Glomerular endothelial cell (primary cell): ENCODE measurements around the gene OR52B2. TPM values are rescaled to one million over a fixed set of nuclear protein-coding genes. Genes with fewer than 3 reads are reported as not detected.

Experiments
- DNase-seq: peaks from one replicate; pipeline ENCODE4 v3.0.0-alpha.2; 2011; ENCODE audit warnings: low read depth, low spot score; ENCODE audit errors: extremely low read depth
- total RNA-seq: library from RNA; depleted of rRNA; stranded (reverse); fragments of >200 nt; gene quantifications from 2 replicates; pipeline ENCODE4 v1.2.3, GENCODE V29; 2015

Gene OR52B2
- total RNA-seq = not detected in 2 replicates

- no peak for DNase-seq
These were observed at the start of gene OR52B2 for GRCh38 chr11:6170226-6170625. Gene OR52B2 (minus strand): TSS chr11:6170326. CDS start chr11:6170326, 0 bp downstream.

GRCh38 chr11:6219359-6219758 is 49.2 kb upstream of the OR52B2 start:
- no peak for DNase-seq

DNA sequence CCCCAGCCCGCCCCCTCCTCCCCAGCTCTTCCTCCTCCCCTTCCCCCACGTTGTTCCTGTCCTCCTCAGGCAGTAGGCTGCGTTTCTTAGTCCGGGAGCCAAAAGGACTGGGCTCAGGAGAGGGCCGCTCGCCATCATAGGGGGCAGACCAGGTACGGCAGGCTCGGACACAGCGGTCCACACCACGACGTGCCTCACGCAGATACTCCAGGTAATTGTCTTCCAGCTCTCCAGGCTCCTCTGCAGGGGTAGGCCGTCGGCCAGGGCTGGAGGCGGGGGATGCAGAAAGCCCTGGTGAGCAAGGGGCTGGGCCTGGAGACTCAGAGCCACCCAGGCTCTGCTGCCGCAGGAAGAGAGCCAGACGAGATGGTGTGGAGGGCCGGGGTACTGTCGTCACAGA is 47.6 kb upstream of the OR52B2 start:
- no peak for DNase-seq

DNA sequence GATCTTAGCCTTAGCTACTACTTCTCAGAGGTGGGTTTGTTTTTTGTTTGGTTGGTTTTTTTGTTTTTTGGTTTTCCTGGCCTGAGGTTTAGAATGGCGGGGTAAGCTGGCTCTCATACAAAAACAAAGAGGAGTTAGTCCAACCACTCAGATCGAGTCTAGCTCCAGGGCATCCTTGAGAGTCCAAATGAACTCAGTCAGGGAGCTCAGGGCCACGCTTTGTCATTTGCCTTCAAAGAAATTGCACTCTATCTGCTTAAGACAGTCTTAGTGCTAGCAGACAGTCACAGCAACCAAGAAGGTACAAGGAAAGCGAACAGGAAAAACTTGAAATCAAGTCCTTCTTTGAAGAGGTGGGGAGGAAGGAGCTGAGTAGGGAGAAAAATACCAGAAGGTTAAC is 46.4 kb upstream of the OR52B2 start:
- DNase-seq = no peak

DNA sequence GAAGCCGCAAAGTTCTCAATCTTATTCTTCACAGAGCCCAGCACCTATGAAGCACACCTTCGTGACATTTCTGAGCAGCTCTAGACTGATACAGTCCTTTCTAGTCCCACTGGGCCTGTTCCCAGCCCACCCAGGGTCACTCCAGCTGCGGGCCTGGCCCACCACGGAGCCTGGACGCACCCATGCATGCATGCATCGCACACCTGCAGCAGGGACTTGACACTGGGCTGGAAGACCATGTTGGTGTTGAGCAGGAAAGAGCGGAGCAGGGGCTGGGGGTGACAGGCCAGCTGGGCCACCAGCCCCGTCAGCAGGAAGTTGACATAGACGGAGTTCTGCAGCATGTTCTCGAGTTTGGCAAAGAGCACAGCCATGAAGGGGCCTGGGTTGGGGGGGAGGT is 44.4 kb upstream of the OR52B2 start:
- DNase-seq = no peak

DNA sequence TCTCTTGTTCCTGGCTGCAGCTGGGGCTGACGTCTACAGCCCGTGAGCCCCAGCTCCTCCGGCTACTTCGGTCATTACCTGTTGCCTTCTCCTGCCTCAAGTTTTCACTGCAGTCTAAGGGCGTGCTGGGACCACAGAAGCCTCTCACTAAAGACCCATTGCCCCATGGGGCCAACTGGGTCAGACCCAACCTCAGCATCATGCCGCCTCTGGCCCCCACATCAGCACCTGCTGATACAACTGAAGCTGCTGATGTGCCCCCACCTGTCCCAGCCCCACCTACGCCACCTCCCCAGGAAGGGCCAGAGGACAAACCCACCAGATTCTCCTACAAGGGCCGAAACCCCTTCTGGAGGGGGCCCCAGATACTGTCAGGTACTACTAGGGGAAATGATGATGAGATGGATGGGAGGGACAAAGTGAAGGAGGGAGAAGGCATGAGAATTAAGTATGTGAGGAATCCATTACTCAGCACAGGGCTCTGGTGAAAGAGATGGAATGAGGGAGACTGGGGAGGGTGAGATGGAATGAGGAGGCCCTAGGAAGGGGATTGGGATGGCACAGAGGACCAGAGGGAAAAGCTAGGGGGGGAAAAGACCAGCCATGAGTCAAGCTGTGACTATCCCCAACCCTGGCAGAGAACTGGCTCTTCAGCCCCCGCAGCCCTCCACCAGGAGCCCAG is 40.3 kb upstream of the OR52B2 start:
- DNase-seq = no peak

DNA sequence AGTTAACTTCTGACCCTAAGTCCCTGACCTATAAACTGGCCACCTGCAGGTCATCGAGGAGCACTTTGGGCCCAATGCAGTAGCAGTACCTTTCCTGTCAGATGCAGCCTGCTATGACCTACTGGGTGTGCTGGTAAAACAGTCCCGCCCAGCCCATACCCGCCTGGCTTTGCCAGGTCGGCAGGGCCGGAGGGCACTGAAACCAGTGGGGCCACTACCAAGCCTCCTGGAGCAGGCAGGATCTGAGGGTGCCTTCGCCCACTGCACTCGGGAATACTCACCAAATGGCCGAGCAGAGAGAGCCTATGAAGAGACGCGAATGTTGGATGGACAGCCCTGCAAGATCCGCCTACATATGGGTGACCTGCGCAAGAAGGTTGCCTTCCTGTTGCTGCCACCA is 39.7 kb upstream of the OR52B2 start:
- no peak for DNase-seq

DNA sequence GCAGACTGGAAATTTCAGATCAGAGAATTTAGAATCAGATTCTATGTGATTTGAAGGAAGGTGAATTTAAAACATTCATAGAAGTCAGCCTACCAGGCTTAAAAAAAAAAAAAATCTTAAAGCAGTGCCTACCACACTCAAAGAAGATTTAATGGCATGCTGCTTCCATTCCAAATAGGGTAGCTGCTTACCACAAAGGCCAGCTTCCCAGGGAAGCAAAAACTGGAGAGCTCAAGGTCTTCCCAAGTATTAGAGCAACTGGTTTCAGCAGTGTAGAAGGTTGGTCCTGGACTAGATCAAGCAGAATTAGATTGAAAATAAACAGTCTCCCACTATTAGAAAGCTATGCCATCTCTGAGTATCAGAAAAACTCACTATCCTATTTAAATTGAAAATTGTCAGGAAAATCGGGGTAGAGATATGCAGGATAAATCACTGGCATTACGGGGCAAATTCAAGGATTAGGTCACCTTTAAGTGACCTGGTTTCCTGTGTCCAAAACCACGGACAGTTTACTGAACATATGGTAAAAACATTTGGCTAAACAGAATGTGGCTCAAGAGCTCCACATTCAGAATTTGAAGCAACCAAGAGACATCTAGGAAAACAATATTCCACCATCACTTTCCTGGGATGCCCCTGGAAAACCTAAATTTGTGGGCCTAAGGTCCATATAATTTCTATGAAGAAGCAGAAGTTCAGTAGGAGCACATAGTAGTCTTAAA is 36.5 kb upstream of the OR52B2 start:
- no peak for DNase-seq

GRCh38 chr11:6205366-6205765 is 35.2 kb upstream of the OR52B2 start, which contains the start of gene C11orf42:
Gene C11orf42 (plus strand): TSS chr11:6205557. CDS start chr11:6205616, 59 bp downstream.
- DNase-seq = no peak

DNA sequence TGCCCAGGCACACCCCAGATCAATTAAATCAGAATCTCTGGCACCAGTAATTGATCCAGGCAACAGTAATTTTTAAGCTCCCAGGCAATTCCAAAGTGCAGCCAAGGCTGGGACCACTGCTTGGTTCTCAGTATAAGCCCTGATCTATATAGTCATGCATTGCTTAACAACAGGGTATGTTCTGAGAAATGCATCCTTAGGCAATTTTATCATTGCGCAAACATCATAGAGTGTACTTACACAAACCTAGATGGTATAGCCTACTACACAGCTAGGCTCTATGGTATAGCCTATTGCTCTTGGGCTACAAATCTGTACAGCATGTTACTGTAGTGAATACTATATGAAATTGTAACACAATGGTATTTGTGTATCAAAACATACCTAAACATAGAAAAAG is 34.6 kb upstream of the OR52B2 start:
- no peak for DNase-seq

DNA sequence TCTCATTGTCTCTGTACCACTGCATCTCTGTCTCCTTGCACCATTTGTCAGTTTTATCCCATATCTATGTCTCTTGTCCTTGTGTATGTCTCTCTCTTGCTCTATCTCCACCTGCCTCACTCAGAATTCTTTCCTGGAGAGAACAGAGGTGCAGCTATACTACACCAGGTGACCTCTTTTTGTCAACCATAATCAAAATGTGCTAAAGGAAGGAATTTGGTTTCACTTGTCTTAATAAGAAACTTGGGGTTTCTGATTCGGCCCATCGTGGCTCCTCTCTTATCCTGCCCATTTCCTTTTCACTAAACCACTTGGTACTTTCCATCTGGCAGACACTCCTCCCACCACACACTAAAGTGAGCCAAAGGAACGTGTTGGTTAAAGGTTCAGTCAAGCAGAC is 33.2 kb upstream of the OR52B2 start:
- no peak for DNase-seq

DNA sequence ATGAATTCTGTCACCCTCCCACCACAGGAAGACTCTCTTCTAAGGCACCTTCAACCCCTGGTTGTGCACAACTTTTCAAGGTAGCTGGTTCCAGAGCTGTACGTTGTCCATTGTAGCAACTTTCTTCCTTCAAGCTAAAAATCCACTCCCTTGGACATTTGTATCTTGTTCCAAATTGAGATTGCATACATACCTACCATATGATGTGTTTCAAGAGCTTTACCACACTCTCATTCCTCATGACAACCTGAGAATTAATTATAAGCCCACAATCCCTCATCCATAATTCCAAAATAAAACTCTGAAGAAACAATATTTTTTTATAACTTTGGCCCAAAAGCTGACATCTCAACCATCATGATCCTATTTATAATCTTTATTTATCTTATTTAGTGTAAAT is 31.9 kb upstream of the OR52B2 start:
- no peak for DNase-seq

- no peak for DNase-seq
These were observed 31.4 kb upstream of the OR52B2 start for GRCh38 chr11:6201481-6201880.

GRCh38 chr11:6200975-6201374 is 30.8 kb upstream of the OR52B2 start:
- DNase-seq = no peak

DNA sequence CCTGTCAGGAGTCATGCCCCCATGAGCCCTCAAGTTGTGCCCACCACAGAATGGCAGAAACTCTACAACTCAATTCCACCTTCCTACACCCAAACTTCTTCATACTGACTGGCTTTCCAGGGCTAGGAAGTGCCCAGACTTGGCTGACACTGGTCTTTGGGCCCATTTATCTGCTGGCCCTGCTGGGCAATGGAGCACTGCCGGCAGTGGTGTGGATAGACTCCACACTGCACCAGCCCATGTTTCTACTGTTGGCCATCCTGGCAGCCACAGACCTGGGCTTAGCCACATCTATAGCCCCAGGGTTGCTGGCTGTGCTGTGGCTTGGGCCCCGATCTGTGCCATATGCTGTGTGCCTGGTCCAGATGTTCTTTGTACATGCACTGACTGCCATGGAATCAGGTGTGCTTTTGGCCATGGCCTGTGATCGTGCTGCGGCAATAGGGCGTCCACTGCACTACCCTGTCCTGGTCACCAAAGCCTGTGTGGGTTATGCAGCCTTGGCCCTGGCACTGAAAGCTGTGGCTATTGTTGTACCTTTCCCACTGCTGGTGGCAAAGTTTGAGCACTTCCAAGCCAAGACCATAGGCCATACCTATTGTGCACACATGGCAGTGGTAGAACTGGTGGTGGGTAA is 29.2 kb upstream of the OR52B2 start, which contains the start of gene OR52W1:
Gene OR52W1, plus strand, starts transcription at position 51 of the 637 bp plus-strand sequence. Its CDS starts 0 bp downstream, at position 51.
- no peak for DNase-seq

GRCh38 chr11:6197466-6198200 is 27.5 kb upstream of the OR52B2 start:
- no peak for DNase-seq

- no peak for DNase-seq
These were observed 26.3 kb upstream of the OR52B2 start for GRCh38 chr11:6196396-6196795.

GRCh38 chr11:6194065-6194581 is 24.0 kb upstream of the OR52B2 start:
- DNase-seq = no peak

GRCh38 chr11:6191742-6192141 is 21.6 kb upstream of the OR52B2 start:
- no peak for DNase-seq

GRCh38 chr11:6175440-6175839 is 5.3 kb upstream of the OR52B2 start:
- no peak for DNase-seq
